NCI-H2171 (cell line): Measurements from ENCODE around the gene MAD1L1.

Experiments used
- DNase-seq: peaks from one replicate; lab custom pipeline; 2025; lab: John Stamatoyannopoulos, UW

Gene MAD1L1

GRCh38 chr7:1815051-1815481 is 417.7 kb downstream of the MAD1L1 start:
- DNase-seq, result peak; percentile 89

GRCh38 chr7:1814089-1814811 is 418.5 kb downstream of the MAD1L1 start:
- no peak for DNase-seq

GRCh38 chr7:1813394-1814088 is 419.2 kb downstream of the MAD1L1 start:
- no peak for DNase-seq

GRCh38 chr7:1812509-1813393 is 420.0 kb downstream of the MAD1L1 start:
- DNase-seq, result peak; percentile 50

- peak; percentile 27 for DNase-seq
These were observed 420.8 kb downstream of the MAD1L1 start for GRCh38 chr7:1811850-1812508.

- DNase-seq, result peak; percentile 60
These were observed 421.5 kb downstream of the MAD1L1 start for GRCh38 chr7:1810961-1811849.

GRCh38 chr7:1810521-1810920 is 422.2 kb downstream of the MAD1L1 start:
- no peak for DNase-seq

GRCh38 chr7:1809601-1810258 is 423.0 kb downstream of the MAD1L1 start:
- DNase-seq, result no peak

- no peak for DNase-seq
These were observed 423.7 kb downstream of the MAD1L1 start for GRCh38 chr7:1809070-1809469.

GRCh38 chr7:1807821-1808600 is 424.7 kb downstream of the MAD1L1 start:
- DNase-seq, result no peak

- no peak for DNase-seq
These were observed 426.4 kb downstream of the MAD1L1 start for GRCh38 chr7:1806354-1806753.

GRCh38 chr7:1804310-1804709 is 428.4 kb downstream of the MAD1L1 start:
- no peak for DNase-seq

- no peak for DNase-seq
These were observed 429.8 kb downstream of the MAD1L1 start for GRCh38 chr7:1802899-1803298.

GRCh38 chr7:1800902-1801301 is 431.8 kb downstream of the MAD1L1 start:
- DNase-seq, result no peak

- DNase-seq, result no peak
These were observed 434.6 kb downstream of the MAD1L1 start for GRCh38 chr7:1798191-1798590.

- no peak for DNase-seq
These were observed 437.7 kb downstream of the MAD1L1 start for GRCh38 chr7:1794888-1795542.

- DNase-seq, result no peak
These were observed 445.0 kb downstream of the MAD1L1 start for GRCh38 chr7:1787681-1788235.

GRCh38 chr7:1787241-1787640 is 445.5 kb downstream of the MAD1L1 start:
- no peak for DNase-seq

GRCh38 chr7:1785839-1786238 is 446.9 kb downstream of the MAD1L1 start:
- no peak for DNase-seq
